T-helper 2 cell treated with Interferon-gamma antibody and Interleukin-4, amounts not matched to agents 5 μg/mL and 100 μg/mL, for 36 hours (primary cell): ENCODE data around the gene TANGO2.

Experiments used
- DNase-seq: peaks from one replicate; pipeline ENCODE4 v3.0.0; 2021; ENCODE audit warnings: low spot score
- H3K27ac Mint-ChIP-seq: one replicate; pipeline ENCODE4 v1.8.0; 2021; ENCODE audit warnings: mild to moderate bottlenecking, mixed read lengths
- H3K27me3 Mint-ChIP-seq: one replicate; pipeline ENCODE4 v1.8.0; 2021; ENCODE audit warnings: low read depth, mixed read lengths
- H3K36me3 Mint-ChIP-seq: one replicate; pipeline ENCODE4 v1.8.0; 2021; ENCODE audit warnings: low read depth, mixed read lengths
- H3K4me1 Mint-ChIP-seq: one replicate; pipeline ENCODE4 v1.8.0; 2021; ENCODE audit warnings: low read depth, mixed read lengths
- H3K4me3 Mint-ChIP-seq: one replicate; pipeline ENCODE4 v1.8.0; 2022; ENCODE audit warnings: mild to moderate bottlenecking, moderate library complexity, mixed read lengths
- H3K9me3 Mint-ChIP-seq: one replicate; pipeline ENCODE4 v1.8.0; 2021; ENCODE audit warnings: mixed read lengths

The TANGO2 gene

GRCh38 chr22:20028855-20029549 is 8.1 kb downstream of the TANGO2 start:
- no peak for DNase-seq
- H3K4me3 Mint-ChIP-seq, result no peak overlapping the region
- H3K36me3 Mint-ChIP-seq, result peaks cover 2% of the 10 kb centered on the region
- H3K27ac Mint-ChIP-seq, result no peak overlapping the region
- no peaks in the 10 kb centered on the region for H3K27me3 Mint-ChIP-seq
- no peaks in the 10 kb centered on the region for H3K4me1 Mint-ChIP-seq
- H3K9me3 Mint-ChIP-seq, result no peaks in the 10 kb centered on the region

DNA sequence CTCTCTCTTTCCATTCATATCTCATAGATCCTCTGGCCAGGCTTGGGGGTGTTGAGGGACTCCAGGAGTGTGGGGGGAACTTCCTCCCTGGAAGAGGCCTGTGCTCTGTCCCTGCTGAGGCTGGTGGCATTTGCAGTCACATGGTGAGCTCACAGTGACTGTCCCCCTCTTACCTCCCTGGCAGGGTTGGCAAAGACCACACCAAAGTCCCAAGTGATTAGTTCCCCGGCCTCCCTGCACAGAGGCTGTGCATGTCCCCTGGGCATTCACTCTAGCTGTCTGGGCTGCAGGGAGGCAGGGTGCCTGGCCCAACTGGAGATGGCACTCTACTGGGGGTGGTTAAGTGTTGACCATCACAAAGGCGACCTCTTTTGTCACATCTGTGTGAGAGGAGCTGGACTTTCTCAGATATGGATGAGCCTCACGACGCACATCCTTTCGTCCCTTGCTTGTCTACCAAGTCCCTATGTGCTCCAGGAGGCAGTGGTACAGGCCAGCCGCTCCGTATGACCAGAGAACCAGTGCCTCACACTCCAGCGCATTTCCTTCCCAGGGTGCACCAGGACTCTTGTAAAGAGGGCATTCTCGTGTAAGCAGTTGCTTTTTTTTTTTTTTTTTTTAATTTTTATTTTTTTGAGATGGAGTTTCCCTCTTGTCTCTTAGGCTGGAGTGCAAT is 8.8 kb downstream of the TANGO2 start:
- no peaks in the 10 kb centered on the region for H3K9me3 Mint-ChIP-seq
- H3K4me1 Mint-ChIP-seq, result no peaks in the 10 kb centered on the region
- no peak for DNase-seq
- no peak overlapping the region for H3K4me3 Mint-ChIP-seq
- no peaks in the 10 kb centered on the region for H3K27me3 Mint-ChIP-seq
- no peak overlapping the region for H3K27ac Mint-ChIP-seq
- H3K36me3 Mint-ChIP-seq, result peaks cover 4% of the 10 kb centered on the region

- Mint-ChIP-seq H3K4me1 (no peaks in the 10 kb centered on the region), H3K9me3 (no peaks in the 10 kb centered on the region), H3K36me3 (peaks cover 8% of the 10 kb centered on the region), H3K4me3 (no peak overlapping the region), H3K27me3 (no peaks in the 10 kb centered on the region), H3K27ac (no peak overlapping the region)
- no peak for DNase-seq
Observed at GRCh38 chr22:20031732-20032406, 11.0 kb downstream of the TANGO2 start.

DNA sequence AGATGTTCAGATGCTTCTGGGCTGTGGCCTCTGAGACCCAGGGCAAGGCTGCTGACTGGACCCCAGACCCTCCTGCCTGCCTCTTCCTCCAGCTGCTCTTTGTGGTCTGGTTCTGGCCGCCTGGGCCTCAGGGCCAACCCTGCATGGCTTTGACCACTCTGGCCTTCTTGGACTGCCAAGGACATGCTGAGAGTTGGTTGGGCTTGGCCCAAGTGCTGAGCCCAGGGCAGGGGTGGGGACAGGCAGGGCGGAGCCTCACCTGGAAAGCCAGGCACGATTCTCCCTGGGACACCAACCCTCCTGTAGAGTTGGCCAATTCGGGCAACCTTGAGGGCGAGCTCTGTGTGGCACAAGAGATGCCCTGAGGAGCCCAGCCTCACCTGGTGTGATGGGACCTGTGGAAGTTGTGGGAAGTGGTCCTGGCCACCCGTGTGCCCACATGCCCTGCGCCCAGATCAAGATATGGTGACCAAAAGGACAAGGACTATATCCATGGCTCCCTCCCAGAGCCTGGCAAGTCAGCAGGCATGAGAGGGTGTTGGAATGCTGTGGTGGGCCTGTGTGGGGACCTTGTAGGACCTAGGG is 11.6 kb downstream of the TANGO2 start:
- Mint-ChIP-seq H3K4me3 (no peak overlapping the region), H3K36me3 (peaks cover 10% of the 10 kb centered on the region), H3K27me3 (no peaks in the 10 kb centered on the region), H3K9me3 (no peaks in the 10 kb centered on the region), H3K4me1 (no peaks in the 10 kb centered on the region), H3K27ac (no peak overlapping the region)
- DNase-seq, result no peak

GRCh38 chr22:20033045-20033706 is 12.3 kb downstream of the TANGO2 start:
- Mint-ChIP-seq H3K27me3 (no peaks in the 10 kb centered on the region), H3K36me3 (peaks cover 12% of the 10 kb centered on the region), H3K4me1 (no peaks in the 10 kb centered on the region), H3K9me3 (no peaks in the 10 kb centered on the region), H3K27ac (no peak overlapping the region), H3K4me3 (no peak overlapping the region)
- no peak for DNase-seq

DNA sequence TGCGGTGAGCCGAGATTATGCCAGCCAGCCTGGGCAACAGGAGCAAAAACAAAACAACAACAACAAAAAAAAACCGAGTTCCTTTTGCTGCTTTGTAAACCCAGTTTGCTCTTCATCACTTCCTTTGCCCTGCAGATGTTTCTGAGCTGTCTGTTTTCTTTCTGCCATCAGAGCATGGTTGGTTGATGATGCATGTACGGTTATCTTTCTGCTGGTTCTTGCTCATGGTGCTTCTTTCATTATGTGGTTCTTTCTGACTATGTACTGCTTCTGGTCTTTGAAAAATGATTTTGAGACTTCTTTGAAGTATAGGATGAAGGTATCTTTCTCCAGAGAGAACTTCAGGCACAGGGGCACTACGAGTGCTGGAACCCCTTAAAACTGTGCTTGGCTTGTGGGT is 13.2 kb downstream of the TANGO2 start:
- no peak overlapping the region for H3K4me3 Mint-ChIP-seq
- no peaks in the 10 kb centered on the region for H3K9me3 Mint-ChIP-seq
- no peak overlapping the region for H3K27ac Mint-ChIP-seq
- no peaks in the 10 kb centered on the region for H3K4me1 Mint-ChIP-seq
- peaks cover 16% of the 10 kb centered on the region for H3K36me3 Mint-ChIP-seq
- no peak for DNase-seq
- no peaks in the 10 kb centered on the region for H3K27me3 Mint-ChIP-seq

DNA sequence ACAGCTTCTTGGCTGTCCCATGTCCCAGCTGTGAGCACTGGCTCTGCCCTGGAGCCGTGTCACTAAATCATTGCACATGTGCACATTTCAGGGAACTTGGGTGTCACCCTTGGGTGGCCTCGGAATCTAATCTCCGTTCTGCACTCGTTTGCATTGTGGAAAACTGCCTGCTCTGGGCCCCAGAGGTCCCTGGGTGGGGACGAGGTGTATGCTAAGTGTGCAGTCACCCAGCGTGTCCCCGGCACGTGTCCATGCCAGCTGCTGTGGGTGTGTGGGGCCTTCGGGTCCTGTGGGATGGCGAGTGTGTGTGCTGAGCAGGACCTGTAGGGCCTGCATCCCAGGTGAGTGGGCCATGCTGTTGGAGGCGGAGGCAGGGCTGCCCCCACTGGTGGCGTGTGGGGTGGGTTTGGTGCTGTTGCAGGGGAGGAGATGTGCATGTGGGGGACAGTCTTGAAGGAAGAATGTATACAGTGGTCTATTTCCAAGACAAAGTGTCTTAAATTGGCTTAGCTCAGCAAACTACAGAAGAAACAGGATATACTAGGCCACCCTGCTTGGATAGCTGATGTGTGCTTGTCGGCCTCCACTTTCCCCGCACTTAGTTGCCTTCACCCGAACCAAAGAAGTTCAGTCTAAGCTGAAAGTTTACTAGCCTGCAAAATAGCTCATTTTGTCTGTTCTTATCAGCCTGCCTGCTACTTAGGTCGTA is 14.6 kb downstream of the TANGO2 start:
- Mint-ChIP-seq H3K36me3 (peaks cover 20% of the 10 kb centered on the region), H3K27ac (no peak overlapping the region)

DNA sequence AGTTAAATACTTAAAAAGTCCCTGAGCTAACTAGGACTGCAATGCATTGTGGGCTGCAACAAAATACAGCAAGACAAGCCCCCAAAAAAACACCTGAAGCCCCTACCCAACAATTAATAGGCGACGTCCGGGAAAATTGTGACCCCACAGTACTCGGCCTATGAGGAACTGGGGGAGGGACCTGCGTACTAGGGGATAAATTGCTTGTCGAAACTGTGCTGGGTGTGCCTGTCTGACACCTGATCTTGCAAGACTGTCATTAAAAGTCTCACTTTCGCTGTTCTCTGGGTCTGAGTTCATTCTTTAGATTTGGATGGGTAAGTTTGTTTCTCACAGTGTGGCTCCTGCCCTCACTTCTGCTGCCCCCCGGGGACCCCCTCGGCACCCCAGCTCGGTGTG is 15.2 kb downstream of the TANGO2 start:
- Mint-ChIP-seq H3K27me3 (no peaks in the 10 kb centered on the region), H3K27ac (no peak overlapping the region), H3K4me3 (no peak overlapping the region), H3K36me3 (peaks cover 20% of the 10 kb centered on the region), H3K4me1 (no peaks in the 10 kb centered on the region), H3K9me3 (no peaks in the 10 kb centered on the region)
- no peak for DNase-seq

More for the DNA sequence above, 14.6 kb downstream of the TANGO2 start:
- DNase-seq, result no peak
- H3K9me3 Mint-ChIP-seq, result no peaks in the 10 kb centered on the region
- no peaks in the 10 kb centered on the region for H3K27me3 Mint-ChIP-seq
- H3K4me1 Mint-ChIP-seq, result no peaks in the 10 kb centered on the region
- H3K4me3 Mint-ChIP-seq, result no peak overlapping the region

GRCh38 chr22:20036535-20037392 is 15.9 kb downstream of the TANGO2 start:
- Mint-ChIP-seq H3K27ac (no peak overlapping the region), H3K36me3 (peaks cover 20% of the 10 kb centered on the region)

DNA sequence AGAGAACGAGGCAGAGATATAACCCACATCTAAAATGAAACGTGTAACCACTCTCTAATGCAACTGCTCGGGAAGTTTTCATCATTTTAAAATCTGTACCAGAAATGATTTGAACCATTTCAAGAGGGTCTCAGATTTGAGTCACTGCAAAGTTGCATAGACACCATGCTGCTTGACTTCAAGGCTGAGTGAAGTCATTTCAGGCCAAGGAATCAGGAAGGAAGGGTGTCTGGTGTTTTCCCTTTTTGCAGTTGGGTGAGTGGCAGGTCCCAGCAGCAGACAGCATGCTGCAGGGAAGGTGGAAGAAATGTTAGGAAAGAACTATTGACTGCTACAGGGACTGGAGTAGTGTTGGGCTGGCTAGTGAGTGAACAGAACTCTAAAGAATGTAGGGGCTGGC is 16.5 kb downstream of the TANGO2 start:
- peaks cover 20% of the 10 kb centered on the region for H3K36me3 Mint-ChIP-seq
- H3K4me3 Mint-ChIP-seq, result no peak overlapping the region
- H3K27ac Mint-ChIP-seq, result no peak overlapping the region
- no peaks in the 10 kb centered on the region for H3K4me1 Mint-ChIP-seq
- no peak for DNase-seq
- H3K9me3 Mint-ChIP-seq, result no peaks in the 10 kb centered on the region
- H3K27me3 Mint-ChIP-seq, result no peaks in the 10 kb centered on the region

More at GRCh38 chr22:20036535-20037392, 15.9 kb downstream of the TANGO2 start:
- Mint-ChIP-seq H3K4me3 (no peak overlapping the region), H3K27me3 (no peaks in the 10 kb centered on the region), H3K9me3 (no peaks in the 10 kb centered on the region), H3K4me1 (no peaks in the 10 kb centered on the region)
- DNase-seq, result no peak

DNA sequence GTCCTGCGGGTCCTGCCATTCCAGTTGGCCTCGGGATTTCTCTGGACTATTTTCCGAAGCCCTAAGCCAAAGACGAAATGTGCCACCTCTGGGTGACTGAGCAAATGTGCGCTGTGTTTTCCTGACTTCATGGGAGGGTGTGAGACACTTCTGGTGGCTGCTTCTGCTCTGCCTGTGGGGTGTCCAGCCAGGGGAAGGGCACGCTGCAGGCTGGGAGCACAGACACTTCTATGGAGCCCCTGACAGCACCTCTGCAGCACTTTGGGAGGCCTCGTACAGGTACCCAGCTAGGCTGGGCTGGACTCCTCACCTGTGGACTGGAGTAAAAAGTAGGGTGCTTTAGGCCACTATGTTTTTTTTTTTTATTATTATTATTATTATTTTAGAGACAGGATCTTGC is 17.7 kb downstream of the TANGO2 start:
- peaks cover 20% of the 10 kb centered on the region for H3K36me3 Mint-ChIP-seq
- H3K9me3 Mint-ChIP-seq, result no peaks in the 10 kb centered on the region
- no peak overlapping the region for H3K27ac Mint-ChIP-seq
- H3K4me1 Mint-ChIP-seq, result no peaks in the 10 kb centered on the region
- DNase-seq, result no peak
- no peak overlapping the region for H3K4me3 Mint-ChIP-seq
- H3K27me3 Mint-ChIP-seq, result no peaks in the 10 kb centered on the region

GRCh38 chr22:20039683-20040325 is 18.9 kb downstream of the TANGO2 start:
- Mint-ChIP-seq H3K36me3 (peaks cover 21% of the 10 kb centered on the region), H3K4me1 (no peaks in the 10 kb centered on the region), H3K4me3 (no peak overlapping the region), H3K9me3 (no peaks in the 10 kb centered on the region), H3K27me3 (no peaks in the 10 kb centered on the region), H3K27ac (no peak overlapping the region)
- no peak for DNase-seq
